C4-2B (cell line): ENCODE results near the gene DNASE1.

Experiments
- CTCF ChIP-seq: fragments of 450-650 bp; conservative IDR thresholded peaks from 2 replicates; pipeline ENCODE4 v1.5.1; 2017; ENCODE audit warnings: mild to moderate bottlenecking
- ZFX ChIP-seq: fragments of 450-650 bp; IDR thresholded peaks from 2 replicates; pipeline ENCODE4 v1.6.1; 2017

GRCh38 chr16:3687792-3688191 lies 33.3 kb downstream of the DNASE1 start:
- TF ChIP-seq CTCF (no peak), ZFX (no peak)
